IPS DF 4.7 (cell line): ENCODE measurements around the gene C1orf210.
A peak's percentile ranks its signal among the peaks of the same experiment; 100 is the strongest.

Source experiments
- DNase-seq: peaks from one replicate; pipeline ENCODE4 v3.0.0-alpha.2; 2013; ENCODE audit warnings: low spot score; ENCODE audit errors: extremely low read depth

Gene C1orf210

DNA sequence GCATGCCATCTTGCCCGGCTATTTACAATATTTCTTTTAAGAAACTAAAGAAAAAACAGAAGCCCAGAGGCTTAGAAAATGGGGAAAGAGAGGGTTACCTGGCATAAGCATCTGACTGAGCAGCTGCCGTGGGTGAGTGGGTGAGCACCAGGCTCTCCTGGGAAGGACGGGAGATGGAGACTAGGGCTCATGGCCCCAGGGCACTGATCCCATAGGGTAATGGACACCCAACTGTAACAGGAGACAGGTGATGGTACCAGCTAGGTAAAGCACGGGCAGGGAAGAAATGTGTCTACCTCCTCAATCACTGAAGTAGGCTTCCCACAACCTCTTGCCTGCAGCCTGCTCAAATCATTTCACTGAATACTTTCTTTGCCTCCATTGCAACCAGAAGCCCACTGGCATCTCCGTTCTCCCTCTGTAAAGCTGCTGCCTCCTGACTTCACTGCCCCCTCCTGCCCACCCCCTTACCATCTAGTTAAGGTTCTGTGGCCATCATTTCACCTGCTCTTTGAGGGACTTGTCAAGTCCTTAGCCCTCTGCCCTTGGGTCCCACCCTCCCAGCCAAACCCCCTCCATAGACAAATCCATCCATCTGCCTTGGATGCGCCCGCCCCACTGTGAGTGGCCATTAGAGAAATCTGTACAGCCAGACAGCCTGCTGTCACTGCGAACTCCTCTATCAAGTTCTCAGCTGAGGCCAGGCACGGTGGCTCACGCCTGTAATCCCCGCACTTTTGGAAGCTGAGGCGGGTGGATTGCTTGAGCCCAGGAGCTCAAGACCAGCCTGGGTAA lies 9.4 kb downstream of the C1orf210 start:
- DNase-seq, result no peak

DNA sequence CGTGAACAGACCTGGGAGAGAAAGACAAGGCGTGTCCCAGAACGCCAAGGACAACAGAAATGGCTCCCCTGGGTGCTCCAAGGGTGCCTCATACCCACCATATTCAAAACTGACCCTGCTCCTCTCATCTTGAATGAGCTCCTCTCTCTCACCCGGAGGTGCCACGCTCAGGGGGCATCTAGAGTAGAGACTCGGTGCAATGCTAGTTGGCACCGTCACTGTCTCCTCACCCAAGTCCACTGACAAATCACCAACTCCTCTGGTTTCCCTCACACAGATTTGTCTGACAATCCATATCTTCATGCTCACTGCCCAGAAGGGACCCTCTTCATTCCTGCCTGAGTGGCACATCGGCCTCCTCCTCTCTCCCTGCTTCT lies 10.6 kb downstream of the C1orf210 start:
- DNase-seq, result no peak

DNA sequence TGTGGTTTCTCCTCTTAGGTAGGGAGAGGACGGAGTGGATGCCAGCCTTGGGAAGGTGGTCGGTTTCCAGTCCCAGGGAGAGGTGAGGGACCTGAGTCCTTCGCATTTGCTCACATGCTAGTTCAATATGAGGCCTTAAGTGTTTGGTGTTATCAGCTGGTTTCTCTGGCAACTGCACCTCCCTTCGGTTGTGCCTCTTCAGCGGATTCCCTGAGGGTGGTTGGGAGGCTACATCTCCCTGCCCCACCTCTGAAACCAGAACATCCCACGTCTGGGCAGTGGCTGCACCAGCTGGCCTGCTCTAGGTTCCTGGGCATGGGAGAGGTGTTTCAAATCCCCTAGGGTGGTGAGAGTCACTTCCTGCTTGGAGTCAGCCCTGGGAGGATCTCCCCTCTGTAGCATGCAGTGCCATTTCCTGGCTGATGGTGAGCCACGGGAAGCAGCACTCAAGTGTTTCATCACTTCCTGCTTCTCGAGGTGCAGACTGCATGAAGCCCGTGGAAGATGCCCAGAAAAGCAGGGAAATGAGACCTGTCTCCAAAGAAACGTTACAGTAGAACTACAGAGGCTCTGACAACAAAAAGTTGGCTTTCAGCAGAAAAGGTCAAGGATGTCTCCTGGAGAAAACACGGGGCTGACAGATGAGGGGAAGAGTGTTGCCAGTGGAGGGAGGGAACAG lies 11.1 kb downstream of the C1orf210 start:
- DNase-seq, result no peak

DNA sequence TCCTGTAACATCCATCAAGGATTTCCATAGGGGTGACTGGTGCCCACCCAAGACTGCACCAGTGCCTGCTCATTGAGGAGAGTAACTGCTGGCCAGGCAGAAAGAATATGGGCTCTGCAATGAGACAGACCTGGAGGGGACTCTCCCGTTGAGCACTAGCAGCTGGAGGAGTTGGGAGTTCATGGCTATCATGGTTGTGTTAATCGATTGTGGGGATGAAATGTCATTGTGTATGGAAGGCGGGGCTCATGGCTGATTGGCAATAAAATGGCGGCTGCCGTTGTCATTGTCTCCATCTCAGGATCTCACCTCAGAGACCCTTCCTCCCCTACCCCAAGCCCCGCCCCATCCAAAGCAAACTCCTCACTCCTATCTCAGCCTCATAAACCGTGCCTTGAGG lies 11.7 kb downstream of the C1orf210 start:
- no peak for DNase-seq

DNA sequence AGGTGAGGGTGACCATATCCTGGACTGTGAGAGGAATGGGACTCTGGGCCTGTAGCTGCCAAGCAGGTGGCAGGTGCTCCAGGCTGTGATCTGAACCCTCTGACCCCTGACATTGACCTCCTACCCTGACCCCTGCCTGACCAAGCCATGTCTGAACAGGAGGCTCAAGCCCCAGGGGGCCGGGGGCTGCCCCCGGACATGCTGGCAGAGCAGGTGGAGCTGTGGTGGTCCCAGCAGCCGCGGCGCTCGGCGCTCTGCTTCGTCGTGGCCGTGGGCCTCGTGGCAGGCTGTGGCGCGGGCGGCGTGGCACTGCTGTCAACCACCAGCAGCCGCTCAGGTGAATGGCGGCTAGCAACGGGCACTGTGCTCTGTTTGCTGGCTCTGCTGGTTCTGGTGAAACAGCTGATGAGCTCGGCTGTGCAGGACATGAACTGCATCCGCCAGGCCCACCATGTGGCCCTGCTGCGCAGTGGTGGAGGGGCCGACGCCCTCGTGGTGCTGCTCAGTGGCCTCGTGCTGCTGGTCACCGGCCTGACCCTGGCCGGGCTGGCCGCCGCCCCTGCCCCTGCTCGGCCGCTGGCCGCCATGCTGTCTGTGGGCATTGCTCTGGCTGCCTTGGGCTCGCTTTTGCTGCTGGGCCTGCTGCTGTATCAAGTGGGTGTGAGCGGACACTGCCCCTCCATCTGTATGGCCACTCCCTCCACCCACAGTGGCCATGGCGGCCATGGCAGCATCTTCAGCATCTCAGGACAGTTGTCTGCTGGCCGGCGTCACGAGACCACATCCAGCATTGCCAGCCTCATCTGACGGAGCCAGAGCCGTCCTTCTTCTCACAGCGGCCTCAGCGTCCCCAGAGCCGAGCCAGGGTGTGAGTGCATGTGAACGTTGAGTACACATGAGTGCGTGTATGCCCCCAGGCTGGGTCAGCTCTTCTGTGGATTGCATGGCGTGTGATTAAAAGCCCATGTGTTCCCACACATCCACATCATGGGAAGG lies 12.5 kb downstream of the C1orf210 start:
- no peak for DNase-seq

DNA sequence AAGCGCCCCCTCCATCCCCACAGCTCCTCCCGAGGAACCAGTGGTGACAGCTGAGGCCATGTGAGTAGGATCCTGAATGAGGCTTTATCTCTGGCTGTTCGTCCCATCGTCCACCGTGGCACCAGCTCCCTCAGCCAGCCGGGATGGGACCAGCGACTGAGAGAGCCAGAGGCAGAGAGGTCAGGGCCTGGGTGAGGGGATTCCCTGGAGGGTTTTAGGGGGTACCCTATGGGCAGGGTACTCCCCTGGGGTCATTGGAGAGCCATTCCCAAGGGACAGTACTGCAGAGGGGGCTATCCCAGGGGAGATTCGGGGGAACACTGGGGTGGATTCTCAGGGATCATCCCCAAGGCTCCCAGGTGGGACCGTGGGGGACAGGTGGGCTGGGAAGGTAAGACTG lies 13.2 kb downstream of the C1orf210 start:
- no peak for DNase-seq

DNA sequence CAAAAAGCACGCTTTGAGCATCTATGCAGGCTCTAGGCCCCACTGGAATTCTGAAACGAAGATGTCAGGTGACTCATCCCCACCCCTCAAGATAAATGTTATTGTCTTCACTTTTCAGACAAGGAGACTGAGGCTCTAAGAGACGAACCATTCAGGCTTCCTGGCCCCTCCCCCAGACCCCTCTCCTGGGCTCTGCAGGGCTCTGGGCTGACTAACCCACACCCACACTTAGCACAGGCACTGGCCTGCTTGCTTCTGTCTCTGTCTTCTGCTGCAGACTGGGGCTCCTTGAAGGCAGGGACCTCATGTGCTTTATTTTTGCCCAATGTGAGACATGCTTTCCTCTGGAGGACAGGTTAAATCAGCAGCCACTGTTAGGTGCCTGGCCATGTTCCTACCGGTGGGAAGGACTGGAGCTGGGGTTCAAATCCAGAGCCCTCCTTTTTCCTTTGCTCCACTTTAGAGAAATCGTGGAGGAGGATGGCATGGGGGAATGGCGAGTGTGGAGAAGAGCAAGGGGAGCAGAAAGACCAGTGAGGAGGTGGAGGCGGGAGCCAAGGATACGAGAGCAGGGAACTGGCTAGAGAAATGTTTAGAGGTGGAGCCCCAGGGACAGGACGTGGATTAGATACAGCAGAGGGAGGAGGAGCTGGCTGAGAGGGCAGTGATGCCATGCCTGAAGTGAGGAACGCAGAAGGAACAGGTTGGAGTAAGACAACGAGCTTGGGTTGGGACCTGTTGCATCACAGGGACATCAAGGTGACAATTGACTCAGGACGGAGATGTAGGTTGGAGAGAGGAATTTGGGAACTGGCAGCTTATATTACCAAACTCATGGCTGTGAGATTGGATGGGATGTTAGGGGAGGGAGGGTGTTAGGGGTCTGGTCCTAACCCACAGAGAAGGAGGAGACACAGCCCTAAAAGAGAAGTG lies 13.9 kb downstream of the C1orf210 start:
- DNase-seq, result no peak

DNA sequence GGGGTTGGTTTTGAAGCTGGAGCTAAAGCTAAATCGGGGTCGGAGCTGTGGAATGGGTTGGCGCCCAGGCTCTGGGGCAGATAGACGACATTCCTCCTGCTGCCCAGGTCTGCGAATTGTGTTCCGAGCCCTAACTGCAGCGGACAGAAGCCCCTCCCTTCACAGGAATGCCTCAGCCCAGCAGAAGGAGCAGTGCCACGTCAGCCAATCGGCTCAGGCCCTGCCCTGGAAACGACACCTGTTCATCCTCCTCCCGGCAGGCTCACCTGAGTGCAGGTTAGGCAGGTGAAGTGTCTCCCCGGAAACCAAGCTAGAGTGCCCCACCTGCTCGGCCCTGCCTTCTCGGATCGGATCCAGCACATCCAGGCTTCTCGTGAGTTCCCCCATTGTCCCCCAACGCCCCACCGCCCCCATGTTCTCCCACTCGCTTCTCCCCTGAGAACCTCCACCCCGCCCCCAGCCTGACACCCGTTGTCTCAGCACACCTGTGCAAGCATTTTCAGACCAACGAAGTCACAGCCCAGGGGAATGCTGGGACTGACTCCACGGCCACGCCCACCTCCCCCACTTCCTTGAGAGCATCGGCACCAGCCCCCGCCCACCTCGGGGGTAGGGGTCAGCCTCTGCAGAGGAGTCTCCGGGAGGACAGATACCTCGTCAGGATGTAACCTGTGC lies 14.8 kb downstream of the C1orf210 start:
- DNase-seq, result peak; percentile 96

DNA sequence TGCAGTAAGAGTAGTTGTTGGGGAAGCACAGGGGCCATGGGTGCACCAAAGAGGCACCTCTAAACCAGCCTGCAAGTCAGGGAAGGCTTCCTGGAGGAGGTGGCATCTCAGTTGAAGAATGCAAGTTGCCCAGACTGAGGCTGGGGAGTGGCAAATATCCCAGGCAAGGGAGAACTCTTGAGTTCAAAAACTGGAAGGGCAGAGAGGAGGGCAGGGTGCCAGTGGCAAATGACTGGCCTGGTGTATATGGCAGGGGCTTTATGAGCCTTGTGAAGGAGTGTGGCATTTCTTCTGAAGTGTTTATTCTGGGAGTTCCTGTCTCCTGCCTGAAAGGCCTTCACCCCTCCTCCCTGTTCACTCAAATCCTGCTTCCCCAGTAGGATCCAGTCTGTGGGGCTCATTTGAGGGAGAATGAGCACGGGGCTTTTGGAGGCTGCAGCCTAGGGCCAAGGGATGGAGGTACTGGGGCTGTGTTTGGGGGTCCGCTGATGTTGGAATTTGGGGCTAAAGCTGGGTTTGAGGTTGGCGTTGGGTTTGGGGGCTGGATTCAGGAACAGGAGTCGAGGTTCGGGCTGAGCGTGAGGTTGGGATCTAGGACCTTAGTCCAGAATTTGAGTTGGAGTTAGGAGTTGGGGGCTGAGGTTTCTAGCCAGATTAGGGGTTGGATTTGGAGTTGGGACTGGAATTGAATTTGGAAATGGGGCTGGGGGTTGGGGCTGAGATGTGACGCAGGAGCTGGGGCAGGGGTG lies 15.6 kb downstream of the C1orf210 start, which contains the start of gene TMEM125:
Gene TMEM125, plus strand, starts transcription at position 357 of the 749 bp plus-strand sequence. CDS start 2,740 bp downstream, outside the sequence.
- DNase-seq, result no peak

DNA sequence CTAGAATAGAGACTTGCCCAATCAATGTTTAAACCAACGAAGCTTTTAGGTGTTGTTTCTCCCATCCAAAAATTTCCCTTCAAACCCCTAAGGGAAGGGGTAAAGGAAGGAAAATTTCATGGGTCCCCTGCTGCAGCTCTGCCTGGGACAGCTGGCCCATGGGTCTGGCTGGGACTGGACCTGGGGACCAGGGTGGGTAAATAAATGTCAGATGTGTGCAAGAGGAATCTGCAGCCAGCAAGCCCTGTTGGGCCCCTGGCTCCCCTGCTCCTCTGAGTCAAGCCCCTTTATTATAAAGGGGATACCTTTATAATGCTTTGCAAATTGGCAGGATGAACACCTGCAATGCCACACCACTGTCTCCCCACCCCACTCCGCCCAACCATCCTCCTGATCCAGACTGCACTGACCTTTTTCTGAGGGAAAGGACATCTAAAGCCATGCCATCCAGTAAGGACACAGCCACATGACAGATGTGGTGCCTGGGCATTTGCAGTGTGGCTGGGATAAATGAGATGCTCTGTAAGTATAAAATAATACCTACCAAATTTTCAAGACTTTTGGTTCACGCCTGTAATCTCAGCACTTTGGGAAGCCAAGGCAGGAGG lies 17.5 kb downstream of the C1orf210 start:
- DNase-seq, result no peak

DNA sequence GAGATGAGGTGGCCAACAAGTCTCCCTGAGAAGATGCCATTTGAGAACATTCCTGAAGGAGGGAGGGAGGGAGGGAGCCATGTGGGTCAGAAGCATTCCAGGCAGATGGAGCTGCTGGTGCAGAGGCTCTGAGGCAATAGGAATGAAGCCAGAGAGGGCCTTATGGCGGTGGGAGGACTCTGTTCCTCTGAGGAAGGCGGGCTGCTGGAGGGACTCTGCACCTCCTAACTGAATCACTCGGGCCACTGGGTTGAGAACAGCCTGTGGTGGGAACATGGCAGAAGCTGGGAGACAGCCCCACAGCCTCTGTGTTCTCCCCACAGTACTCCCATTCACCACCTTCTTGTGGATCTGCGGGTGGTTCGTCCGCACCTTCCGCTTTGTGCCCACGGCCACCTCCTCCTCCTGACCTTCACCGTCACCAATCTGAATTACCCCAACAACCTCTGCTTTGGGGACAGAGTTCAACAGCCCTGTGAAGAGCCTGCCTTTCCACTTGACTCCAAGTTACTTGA lies 18.0 kb downstream of the C1orf210 start:
- no peak for DNase-seq

DNA sequence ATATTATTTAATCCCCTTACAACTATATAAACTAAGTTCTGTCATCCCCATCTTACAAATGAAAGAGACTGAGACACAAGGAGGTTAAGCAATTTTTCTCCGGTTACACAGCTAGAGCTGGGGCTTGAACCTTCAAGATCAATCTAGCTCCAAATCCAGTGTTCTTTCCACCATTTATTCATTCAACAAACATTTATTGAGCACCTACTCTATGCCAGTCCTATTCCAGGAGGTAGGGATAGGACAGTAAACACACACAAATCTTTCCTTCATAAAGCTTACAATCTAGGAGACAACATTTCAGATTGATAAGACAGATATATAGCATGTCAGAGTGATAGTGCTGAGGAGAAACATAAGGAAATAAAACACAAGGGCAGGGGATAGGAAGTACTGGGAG lies 18.5 kb downstream of the C1orf210 start:
- no peak for DNase-seq

DNA sequence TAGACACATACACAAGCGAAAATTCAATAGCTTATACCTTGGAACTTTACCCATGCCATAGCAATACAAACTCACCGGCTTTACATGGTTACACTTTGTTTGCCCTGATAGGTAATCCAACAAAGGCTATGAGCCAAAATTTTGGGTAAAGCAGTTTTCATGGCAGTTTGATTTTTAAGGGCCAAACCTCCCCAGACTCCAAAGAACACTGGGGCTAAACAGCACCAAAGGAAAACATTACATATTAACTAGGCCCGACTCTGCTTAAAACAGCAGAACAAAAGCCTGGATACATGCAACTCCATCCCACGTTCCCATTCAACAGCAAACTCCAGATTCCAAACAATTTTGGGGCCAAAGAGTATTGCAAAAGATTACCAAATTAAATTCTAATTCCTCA lies 19.9 kb downstream of the C1orf210 start:
- DNase-seq, result no peak

DNA sequence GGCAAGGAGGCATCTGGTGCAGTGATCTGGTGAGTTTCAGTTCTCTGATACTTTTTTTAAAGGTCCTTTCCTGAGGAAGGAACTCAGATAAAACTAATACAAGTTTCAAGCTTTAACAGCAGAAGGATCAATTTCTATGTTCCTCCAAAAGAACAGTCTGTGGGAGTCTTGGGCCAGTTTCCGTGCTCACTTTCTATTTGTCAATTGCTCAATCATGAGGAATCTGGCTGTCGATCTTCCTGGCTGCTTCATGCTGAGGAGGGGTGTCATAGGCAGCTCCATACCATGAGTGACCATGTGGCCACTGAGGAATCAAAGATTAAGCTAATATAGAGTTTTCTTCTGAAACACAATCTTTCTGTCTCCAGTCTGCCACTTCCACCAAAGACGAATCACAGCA lies 27.0 kb downstream of the C1orf210 start:
- DNase-seq, result no peak

DNA sequence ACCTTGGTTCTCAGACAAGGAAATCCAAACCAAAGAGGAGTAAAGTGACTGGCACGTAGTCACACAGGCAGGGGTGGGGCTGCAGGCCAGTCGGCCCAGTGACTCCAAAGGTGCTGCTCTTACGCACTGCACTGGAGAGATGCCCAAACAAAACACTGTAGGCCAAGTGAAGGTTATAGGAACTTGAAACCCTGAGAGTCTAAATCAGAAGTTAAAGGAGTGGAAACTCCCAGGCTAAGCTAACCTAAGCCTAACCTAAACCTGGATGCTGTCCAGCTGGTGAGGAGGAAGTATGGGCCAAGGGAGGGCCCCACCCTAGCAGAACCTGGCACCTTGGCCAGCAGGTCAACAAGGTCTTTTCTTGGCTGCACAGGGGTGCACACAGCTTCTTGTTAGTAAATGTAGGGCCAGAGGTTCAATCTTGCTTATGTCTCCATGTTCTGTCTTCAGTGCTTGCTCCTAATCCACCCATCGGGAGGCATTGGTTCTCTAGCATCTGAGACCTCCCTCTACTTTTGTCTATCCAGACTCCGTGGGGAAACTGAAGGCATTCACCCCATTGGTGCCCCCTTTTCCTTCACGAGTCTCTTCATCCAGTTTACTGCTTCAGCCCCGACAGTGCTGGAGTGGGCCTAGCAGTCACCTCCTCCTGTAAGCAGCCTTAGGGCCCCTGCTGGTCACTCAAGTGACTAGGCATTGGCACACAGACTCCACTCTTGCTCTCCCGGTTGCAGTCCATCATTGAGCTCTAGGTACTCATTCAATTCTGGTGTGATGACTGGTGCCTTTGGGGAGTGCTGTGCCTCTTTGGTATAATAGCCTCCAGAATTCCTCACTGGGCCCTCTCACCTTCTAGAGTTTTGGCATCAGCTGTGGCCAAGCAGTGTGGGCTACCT lies 28.5 kb downstream of the C1orf210 start:
- DNase-seq, result no peak

DNA sequence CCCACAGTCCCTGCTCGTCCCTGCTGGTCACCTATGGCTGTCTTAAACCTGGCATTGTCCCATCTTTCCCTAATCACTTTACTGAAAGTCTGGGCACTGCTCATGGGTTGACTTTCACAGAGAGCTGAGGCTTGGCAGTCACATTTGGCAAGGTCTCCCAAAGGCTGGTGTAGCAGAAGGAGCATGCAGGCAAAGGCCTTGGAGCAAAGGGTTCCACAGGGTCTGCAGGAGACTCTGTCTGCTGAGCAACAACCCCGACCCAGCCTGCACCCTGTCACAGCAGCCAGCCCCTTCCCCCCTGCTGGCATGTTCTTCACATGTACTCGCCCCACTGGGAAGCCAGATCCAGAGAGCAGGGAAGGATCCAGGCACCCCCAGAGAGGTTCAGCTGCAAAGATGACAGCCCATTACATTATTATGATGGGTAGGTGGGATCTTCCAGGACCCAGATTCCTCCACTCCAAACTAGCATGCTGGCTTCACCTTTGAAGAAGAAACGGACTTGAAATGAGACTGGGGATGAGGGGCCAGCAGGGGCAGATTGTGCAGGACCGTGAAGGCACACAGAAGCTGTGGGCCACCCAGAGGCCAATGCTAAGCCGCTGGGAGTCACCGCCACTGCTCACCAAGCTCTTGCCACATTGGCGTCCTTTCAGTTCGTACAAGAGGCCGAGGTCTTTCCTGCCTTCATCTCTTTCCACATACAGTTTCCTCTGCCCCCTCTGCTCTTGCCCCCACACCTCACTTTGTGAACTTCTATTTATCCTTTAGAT lies 29.8 kb downstream of the C1orf210 start:
- DNase-seq, result no peak

DNA sequence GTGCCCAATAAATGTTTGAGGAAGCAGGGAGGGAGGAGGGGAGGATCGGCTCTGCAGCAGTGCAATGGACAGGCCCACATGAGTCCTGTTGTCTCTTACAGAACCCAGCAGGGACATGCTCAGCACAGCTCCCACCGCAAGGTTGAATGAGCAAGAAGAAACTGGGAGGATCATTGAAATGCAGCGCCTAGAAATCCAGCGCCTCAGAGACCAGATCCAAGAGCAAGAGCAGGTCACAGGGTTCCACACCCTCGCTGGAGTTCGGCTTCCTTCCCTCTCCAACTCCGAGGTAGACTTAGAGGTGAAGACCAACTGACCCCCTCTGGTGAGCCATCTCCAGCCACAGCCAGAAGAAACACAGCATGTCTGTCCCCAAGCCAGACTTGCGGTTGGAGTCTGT lies 31.5 kb downstream of the C1orf210 start:
- no peak for DNase-seq
